Non-pigmented ciliary epithelial cell (primary cell): ENCODE measurements around the gene IGSF11.
"Not testable (repeated sequence)": the region's sequence is repeated elsewhere in the genome, so short reads cannot be mapped to it uniquely, and the experiment has no call there.

Experiments used
- DNase-seq: peaks from one replicate; pipeline ENCODE4 v3.0.0-alpha.2; 2010; ENCODE audit warnings: low read depth

Gene IGSF11

DNA sequence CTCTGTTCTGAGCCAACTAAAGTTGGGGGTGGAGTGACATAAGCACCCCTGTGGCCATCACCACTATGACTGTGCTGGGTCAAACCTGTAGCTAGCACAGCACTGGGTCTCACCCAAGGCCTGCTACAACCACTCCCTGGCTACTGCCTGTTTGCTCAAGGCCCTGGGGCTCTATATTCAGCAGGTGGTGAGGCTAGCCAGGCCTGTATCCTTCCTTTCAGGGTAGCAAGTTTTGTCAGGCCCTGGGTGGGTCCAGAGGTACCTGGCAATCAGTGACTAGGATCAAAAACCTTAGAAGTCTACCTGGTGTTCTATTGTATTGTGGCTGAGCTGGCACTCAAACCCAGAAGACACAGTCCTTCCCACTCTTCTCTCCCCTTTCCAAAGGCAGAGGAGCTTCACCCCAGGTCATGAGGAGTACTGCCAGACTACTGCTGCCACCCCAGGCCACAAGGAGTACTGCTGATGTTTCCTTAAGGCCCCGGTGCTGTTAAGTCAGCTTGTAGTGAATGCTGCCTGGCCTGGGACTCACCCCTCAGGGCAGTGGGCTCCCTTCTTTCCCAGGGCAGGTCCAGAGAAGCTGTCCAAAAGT, 170.8 kb downstream of the IGSF11 start:
- DNase-seq, result no peak

DNA sequence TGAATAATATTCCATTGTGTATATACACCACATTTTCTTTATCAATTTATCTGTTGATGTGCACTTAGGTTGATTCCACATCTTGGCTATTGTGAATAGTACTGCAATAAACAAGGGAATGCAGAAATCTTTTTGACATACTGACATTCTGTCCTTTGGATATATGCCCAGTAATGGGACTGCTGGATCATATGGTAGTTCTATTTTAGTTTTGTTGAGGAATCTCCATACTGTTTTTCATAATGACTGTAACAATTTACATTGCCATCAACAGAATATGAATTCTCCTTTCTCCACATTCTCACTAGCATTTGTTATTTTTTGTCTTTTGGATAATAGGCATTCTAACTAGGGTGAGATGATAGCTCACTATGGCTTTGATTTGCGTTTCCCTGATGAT, 174.7 kb downstream of the IGSF11 start:
- DNase-seq, result no peak

DNA sequence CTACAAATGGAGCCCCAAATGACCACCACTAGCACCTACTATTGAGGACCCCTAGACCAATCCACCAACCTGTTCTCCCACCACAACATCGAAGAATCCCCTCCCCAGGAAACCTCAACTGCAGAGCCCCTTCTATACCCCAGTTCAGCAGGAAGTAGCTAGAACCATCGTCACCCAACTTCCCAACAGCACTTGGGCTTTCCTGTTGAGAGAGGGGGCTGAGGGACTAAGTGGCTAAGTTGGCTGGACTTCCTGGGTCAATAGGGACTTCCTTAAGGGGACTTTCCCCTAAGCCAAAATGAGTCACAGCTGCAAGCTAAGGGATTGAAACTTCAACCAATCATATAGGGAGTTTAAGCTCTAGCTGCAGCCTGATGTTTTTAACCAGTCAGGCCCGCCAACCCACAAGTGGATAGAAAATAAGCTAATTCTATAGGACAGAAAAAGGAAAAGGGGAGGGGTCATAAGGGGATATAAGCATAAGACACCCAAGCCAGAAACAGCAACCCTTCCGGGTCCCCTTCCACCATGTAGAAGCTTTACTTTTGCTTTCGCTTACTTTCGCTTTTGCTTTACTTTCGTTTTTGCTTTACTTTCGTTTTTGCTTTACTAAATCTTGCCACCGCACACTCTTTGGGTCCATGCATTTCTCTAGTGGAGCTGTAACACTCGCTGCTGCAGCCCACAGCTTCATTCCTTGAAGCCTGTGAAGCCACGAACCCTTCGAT, 183.0 kb downstream of the IGSF11 start:
- not testable (repeated sequence) for DNase-seq

DNA sequence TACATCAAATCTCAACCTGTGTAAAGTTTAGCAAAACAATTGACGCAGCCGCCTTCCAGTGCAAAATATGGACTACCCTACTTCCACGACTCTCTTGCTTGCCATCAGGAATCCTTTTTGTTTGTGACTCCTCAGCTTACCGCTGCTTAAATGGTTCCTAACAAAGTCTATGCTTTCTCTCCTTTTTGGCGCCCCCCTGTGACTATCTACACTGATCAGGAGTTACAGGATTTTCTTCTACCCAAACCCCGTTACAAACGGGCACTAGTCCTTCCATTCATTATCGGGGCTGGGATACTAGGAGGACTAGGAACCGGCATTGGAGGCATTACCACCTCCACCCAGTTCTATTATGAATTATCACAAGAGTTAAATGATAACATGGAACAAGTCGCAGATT, 184.0 kb downstream of the IGSF11 start:
- no peak for DNase-seq
